ENCODE measurements around the gene SP140.
"Not testable (repeated sequence)": the region's sequence is repeated elsewhere in the genome, so short reads cannot be mapped to it uniquely, and the experiment has no call there.

The SP140 gene

GRCh38 chr2:230296917-230297316, 71.4 kb downstream of the SP140 start:
- DNase-seq, result no peak

- no peak for DNase-seq
Observed at GRCh38 chr2:230299618-230300017, 74.1 kb downstream of the SP140 start.

- no peak for DNase-seq
Observed at GRCh38 chr2:230305416-230306275, 80.1 kb downstream of the SP140 start.

GRCh38 chr2:230306474-230306873, 80.9 kb downstream of the SP140 start:
- no peak for DNase-seq

DNA sequence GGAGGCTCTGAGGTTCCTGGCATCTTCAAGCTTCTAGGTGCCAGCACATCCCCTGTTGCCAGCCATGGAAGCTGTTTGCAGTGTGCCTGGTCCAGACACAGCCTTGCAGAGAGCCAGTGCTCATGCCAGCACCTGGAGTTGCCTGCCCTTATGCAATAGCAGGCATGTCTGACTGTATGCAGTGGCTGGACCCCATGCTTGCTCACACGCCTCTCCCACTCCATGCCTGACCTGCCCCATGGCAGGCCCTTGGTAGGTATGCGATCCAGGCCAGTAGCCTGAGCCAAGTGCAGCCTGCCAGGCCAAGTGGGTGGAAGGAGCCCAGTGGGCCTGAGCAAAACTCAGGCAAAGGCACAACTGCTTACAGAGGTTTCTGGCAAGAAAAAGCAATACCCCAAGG, 81.9 kb downstream of the SP140 start:
- DNase-seq, result no peak

GRCh38 chr2:230308402-230309000, 83.0 kb downstream of the SP140 start:
- no peak for DNase-seq

GRCh38 chr2:230310792-230311191, 85.3 kb downstream of the SP140 start:
- not testable (repeated sequence) for DNase-seq

- not testable (repeated sequence) for DNase-seq
Observed at GRCh38 chr2:230311634-230312033, 86.1 kb downstream of the SP140 start.

GRCh38 chr2:230312638-230313037, 87.1 kb downstream of the SP140 start:
- DNase-seq, result no peak

DNA sequence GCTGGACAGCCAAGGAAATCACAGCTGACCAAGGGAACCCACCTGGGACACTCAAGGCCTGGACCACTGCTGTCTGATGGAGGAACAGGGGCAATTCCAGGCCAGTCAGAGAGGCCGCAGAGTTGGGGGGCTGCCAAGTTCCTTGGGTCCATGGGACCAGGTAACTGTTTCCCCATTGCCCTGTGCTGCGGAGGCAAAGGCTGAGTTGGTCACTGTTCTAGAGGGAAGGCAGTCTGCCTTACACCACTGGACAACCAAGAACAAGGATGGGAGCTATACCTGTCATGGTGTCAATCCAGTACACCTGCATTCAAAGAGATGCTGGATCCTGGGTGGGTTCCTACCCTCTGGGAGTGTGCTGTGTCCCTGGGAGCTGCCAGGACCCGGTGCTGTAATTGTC, 91.8 kb downstream of the SP140 start:
- no peak for DNase-seq

DNA sequence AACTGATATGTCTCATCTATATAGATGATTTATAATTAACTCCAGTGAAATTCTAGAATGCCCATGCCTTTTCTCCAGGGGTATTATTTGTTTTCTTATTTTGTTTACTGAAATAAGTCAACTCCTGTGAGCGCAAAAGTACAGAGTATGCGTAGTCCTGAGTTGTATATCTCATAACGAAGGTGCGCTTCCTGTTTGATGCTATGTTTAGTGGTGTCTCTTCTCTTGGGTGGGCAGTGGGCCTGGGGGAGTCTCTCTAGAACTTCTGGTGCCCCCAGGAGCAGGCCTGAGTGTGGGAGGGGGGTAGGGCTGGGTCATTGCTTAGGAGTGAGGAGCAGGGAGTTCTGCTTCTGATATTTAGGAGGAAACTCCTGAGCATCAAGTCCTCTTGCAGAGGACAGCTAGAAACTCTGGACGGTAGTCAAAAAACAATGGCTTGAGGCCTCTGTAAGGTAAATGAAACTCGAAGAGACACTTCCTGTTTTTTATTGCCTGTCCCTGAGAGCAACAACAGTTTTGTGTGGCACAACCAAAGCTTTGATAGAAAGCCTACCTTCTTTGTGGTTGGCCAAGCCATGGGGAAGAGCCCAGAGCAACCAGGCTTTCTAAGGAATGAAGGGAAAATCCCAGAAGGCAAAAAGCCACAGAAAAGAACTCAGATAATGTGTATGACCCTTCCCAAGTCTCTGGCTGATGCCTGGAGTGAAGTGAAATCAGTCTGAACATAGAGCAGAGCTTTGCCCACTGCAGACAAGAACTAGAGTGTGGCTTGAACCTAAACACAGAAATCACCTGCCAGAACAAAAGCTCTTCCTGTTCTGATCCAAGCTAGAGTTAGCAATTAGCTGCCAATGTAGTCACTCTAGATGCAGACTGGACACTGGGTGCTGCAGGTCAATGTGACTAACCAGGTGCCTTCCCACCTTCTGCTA, 92.9 kb downstream of the SP140 start:
- no peak for DNase-seq

DNA sequence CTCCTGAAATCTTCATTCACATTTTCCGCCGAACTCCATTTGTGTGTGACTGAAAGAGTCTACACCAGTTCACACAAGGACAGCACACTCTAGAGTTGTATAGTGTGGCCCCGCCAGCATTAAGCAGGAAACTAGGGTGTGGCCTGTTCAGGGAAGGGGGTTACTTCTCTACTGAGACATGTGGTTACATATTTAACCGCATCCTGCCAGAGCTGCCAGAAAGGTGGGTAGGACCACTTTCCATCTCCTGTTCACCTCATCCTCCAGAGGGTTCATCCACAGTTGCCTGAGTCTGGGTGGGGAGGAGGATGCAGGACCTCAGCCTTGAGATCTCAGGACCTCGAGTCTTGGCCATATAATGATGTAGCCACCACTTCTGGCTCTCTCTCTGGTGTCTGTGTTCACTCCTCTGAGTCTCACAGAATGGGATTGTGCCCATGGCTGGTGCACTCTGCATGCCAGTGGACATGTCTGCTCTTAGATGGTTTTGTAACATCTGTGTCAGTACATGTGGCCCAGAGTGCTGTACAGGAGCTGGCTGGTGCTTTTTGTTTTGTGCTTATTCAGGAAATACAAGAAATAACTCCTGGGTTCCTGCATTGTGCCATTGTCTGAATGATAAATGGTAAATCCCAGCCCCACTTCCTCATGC, 93.8 kb downstream of the SP140 start:
- DNase-seq, result no peak

- DNase-seq, result no peak
Observed at GRCh38 chr2:230321031-230321430, 95.5 kb downstream of the SP140 start.

- no peak for DNase-seq
Observed at GRCh38 chr2:230322561-230323384, 97.2 kb downstream of the SP140 start.

DNA sequence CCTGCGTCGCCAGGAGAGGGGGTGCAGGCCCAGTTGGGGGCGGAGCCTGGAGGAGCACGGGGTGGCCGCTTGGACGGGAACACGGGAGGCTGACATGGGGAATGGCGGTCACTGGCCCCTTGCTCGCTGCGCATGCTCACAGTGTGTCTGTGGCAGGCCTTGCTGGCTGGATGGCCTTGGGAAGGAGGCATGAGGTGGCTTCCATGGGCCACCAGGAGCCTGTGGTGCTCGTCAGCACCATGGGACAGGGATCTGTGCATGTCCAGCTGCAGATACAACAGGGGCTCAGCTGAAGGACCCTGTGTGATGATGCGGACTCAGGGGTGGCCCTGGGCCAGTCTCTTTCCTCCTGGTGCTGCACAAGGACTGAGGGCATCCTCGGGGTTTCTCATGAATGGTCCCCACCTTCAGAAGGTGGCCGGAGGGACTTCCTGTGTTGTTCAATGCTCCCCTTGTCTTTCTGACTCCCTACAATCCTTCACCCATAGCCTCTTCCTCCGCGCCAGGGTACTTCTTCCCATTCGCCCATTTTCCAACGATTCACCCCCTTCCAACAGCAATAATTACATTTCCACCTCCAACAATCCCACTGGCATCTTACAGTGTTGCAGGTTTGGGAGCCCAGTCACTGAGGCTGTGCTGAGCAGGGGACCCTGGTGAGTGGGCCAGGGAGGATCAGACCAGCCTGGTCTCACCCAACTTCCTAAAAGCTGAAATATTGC, 98.0 kb downstream of the SP140 start:
- DNase-seq, result no peak

GRCh38 chr2:230324503-230324902, 99.0 kb downstream of the SP140 start:
- no peak for DNase-seq

- DNase-seq, result no peak
Observed at GRCh38 chr2:230325316-230326243, 100.0 kb downstream of the SP140 start.

GRCh38 chr2:230326453-230327417, 101.2 kb downstream of the SP140 start, which contains the start of gene SP140L:
Gene SP140L (plus strand): TSS chr2:230327193. CDS start chr2:230327270, 77 bp downstream.
- DNase-seq, result peak; percentile 65

Data from GF-D8 (cell line).